A549 (cell line): ENCODE results near the gene AMOT.

ENCODE experiments used
- CEBPB ChIP-seq, 2 experiments: fragments of >200 bp in 1 of 2; sonication (Bioruptor Twin) in 1 of 2; formaldehyde crosslinking in 1 of 2; IDR thresholded peaks; 2 replicates each; pipeline ENCODE4 v1.6.1; 2012 to 2016
- CHD2 ChIP-seq: fragments of 150-350 bp; IDR thresholded peaks from 2 replicates; pipeline ENCODE4 v1.6.1; 2014; ENCODE audit warnings: low read length; ENCODE audit not compliant: partially characterized antibody
- EP300 ChIP-seq, 2 experiments: fragments of >200 bp; sonication (Bioruptor Twin); formaldehyde crosslinking; IDR thresholded peaks; 2 replicates in 1 of 2; 3 replicates in 1 of 2; pipeline ENCODE4 v1.6.1; 2016 to 2017
- MAZ ChIP-seq: fragments of 150-350 bp; IDR thresholded peaks from 2 replicates; pipeline ENCODE4 v1.6.1; 2014; ENCODE audit warnings: antibody characterized with exemption, low read depth, low read length, borderline replicate concordance
- POLR2A ChIP-seq: IDR thresholded peaks from 2 replicates; pipeline ENCODE4 v1.6.1; 2012; ENCODE audit warnings: mild to moderate bottlenecking, low read length
- RAD21 ChIP-seq, 2 experiments: fragments of >200 bp in 1 of 2; sonication (Bioruptor Twin) in 1 of 2; formaldehyde crosslinking in 1 of 2; IDR thresholded peaks in 1 of 2; conservative IDR thresholded peaks in 1 of 2; 2 replicates in 1 of 2; 3 replicates in 1 of 2; pipeline ENCODE4 v1.6.1; 2012 to 2018; ENCODE audit warnings: inconsistent platforms in 1 of 2
- RFX5 ChIP-seq: fragments of 450-650 bp; IDR thresholded peaks from 2 replicates; pipeline ENCODE4 v1.7.1; 2014; ENCODE audit warnings: antibody characterized with exemption, mild to moderate bottlenecking, moderate library complexity
- SMC3 ChIP-seq: fragments of >200 bp; sonication (Bioruptor Twin); formaldehyde crosslinking; IDR thresholded peaks from 3 replicates; pipeline ENCODE4 v1.6.1; 2018; ENCODE audit warnings: inconsistent platforms
- ZC3H11A ChIP-seq: fragments of 450-650 bp; IDR thresholded peaks from 2 replicates; pipeline ENCODE4 v1.6.1; 2014; ENCODE audit warnings: antibody characterized with exemption, mild to moderate bottlenecking
- TF ChIP-seq, protein P1 (sequence below): fragments of >200 bp; sonication (Bioruptor Twin); formaldehyde crosslinking; IDR thresholded peaks from 3 replicates; pipeline ENCODE4 v1.5.1; 2016
- TF ChIP-seq, protein P2 (sequence below): fragments of >200 bp; sonication (Bioruptor Twin); formaldehyde crosslinking; IDR thresholded peaks from 3 replicates; pipeline ENCODE4 v1.6.1; 2016

DNA sequence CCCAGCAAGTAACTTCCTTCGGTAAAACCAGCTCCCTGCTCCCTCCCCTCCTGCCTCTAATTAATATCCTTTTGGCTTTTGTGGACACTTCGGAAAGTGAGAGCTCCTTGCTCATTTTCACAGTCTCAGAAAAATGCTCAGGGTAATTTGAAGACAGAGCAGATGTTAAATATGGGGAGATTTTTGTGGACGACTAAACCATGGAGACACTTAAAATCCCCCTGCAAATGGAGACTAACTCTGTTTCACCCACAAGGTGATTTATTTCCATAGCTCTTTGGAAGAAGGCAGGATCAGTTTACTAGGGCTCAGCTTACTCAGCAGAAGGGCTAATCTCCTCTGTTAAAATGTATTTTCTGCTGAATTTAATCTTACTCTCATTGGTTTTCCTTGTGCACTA is 12.2 kb upstream of the AMOT start:
- TF ChIP-seq EP300 (IDR thresholded peaks at IDR 0.05) (no peak), RFX5 (no peak), SMC3 (no peak), RAD21 (conservative IDR thresholded peaks at IDR 0.05 in 1 of 2, IDR thresholded peaks at IDR 0.05 in 1 of 2) (no peak), ZC3H11A (no peak), MAZ (no peak), POLR2A (no peak), CHD2 (no peak), CEBPB (IDR thresholded peaks at IDR 0.05) (no peak)
- TF ChIP-seq, protein P1, sequence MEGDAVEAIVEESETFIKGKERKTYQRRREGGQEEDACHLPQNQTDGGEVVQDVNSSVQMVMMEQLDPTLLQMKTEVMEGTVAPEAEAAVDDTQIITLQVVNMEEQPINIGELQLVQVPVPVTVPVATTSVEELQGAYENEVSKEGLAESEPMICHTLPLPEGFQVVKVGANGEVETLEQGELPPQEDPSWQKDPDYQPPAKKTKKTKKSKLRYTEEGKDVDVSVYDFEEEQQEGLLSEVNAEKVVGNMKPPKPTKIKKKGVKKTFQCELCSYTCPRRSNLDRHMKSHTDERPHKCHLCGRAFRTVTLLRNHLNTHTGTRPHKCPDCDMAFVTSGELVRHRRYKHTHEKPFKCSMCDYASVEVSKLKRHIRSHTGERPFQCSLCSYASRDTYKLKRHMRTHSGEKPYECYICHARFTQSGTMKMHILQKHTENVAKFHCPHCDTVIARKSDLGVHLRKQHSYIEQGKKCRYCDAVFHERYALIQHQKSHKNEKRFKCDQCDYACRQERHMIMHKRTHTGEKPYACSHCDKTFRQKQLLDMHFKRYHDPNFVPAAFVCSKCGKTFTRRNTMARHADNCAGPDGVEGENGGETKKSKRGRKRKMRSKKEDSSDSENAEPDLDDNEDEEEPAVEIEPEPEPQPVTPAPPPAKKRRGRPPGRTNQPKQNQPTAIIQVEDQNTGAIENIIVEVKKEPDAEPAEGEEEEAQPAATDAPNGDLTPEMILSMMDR = no peak
- TF ChIP-seq, protein P2, sequence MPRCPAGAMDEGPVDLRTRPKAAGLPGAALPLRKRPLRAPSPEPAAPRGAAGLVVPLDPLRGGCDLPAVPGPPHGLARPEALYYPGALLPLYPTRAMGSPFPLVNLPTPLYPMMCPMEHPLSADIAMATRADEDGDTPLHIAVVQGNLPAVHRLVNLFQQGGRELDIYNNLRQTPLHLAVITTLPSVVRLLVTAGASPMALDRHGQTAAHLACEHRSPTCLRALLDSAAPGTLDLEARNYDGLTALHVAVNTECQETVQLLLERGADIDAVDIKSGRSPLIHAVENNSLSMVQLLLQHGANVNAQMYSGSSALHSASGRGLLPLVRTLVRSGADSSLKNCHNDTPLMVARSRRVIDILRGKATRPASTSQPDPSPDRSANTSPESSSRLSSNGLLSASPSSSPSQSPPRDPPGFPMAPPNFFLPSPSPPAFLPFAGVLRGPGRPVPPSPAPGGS = no peak
